Measurements from ENCODE around the gene UFSP1.

DNA sequence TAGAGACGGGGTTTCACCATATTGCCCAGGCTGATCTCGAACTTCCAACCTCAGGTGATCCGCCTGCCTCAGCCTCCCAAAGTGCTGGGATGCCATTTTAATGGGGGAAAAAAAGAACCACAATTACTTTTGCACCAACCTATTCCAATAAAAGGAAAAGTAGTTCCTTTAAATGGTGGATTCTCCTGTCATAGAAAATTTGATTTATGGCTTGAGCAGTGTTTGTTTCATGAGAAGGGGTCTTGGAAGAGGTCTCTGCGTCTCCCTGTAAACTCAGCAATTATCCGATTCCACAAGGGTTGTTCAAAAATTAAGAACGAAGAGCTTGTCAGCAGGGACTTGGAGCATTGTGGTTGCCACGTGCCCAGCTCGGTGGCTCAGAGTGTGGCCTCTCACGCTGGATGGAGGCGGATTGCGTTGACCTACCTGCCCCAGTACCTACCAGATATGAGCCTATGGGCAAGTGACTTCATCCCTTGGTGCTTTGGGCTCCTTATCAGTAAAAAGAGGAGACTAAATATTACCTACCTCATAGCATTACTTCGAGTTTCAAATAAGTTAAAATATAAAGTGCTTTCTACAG, 25.2 kb downstream of the UFSP1 start:
- TF ChIP-seq RARB (CRISPR knock-in tag; IDR thresholded peaks at IDR 0.05) = no peak
- no peak for TF ChIP-seq ARNTL (CRISPR knock-in tag; IDR thresholded peaks at IDR 0.05; ENCODE audit: borderline replicate concordance, low read depth)
- TF ChIP-seq ISL1 (CRISPR knock-in tag; IDR thresholded peaks at IDR 0.05) = no peak
- no peak for TF ChIP-seq ZFP3 (CRISPR knock-in tag; IDR thresholded peaks at IDR 0.05)
- no peak for TF ChIP-seq PPARA (CRISPR knock-in tag; IDR thresholded peaks at IDR 0.05; ENCODE audit: borderline replicate concordance)
- no peak for TF ChIP-seq CREB5 (CRISPR knock-in tag; IDR thresholded peaks at IDR 0.05; ENCODE audit: low read depth)
- TF ChIP-seq ZC3H10 (CRISPR knock-in tag; IDR thresholded peaks at IDR 0.05) = no peak
- no peak for TF ChIP-seq ESRRG (CRISPR knock-in tag; IDR thresholded peaks at IDR 0.05)
- TF ChIP-seq, protein P1, sequence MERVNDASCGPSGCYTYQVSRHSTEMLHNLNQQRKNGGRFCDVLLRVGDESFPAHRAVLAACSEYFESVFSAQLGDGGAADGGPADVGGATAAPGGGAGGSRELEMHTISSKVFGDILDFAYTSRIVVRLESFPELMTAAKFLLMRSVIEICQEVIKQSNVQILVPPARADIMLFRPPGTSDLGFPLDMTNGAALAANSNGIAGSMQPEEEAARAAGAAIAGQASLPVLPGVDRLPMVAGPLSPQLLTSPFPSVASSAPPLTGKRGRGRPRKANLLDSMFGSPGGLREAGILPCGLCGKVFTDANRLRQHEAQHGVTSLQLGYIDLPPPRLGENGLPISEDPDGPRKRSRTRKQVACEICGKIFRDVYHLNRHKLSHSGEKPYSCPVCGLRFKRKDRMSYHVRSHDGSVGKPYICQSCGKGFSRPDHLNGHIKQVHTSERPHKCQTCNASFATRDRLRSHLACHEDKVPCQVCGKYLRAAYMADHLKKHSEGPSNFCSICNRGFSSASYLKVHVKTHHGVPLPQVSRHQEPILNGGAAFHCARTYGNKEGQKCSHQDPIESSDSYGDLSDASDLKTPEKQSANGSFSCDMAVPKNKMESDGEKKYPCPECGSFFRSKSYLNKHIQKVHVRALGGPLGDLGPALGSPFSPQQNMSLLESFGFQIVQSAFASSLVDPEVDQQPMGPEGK (CRISPR knock-in tag; IDR thresholded peaks at IDR 0.05; ENCODE audit: borderline replicate concordance) = no peak
- TF ChIP-seq OSR1 (CRISPR knock-in tag; IDR thresholded peaks at IDR 0.05) = no peak
- no peak for TF ChIP-seq TSHZ2 (CRISPR knock-in tag; IDR thresholded peaks at IDR 0.05)
- no peak for TF ChIP-seq SNAI2 (CRISPR knock-in tag; IDR thresholded peaks at IDR 0.05)
- no peak for TF ChIP-seq ZFP30 (CRISPR knock-in tag; IDR thresholded peaks at IDR 0.05)

All from SK-N-SH treated with all-trans-retinoic acid at 6 μM for 48 hours (cell line).